IPS-18c (cell line): ENCODE results near the gene UGT1A1.

ENCODE experiments used
- H3K4me3 ChIP-seq: 2 replicates; pipeline ENCODE4 v1.7.0; 2013; ENCODE audit warnings: low read depth, mild to moderate bottlenecking, low read length, moderate library complexity; ENCODE audit not compliant: insufficient read depth
- H3K9me3 ChIP-seq: one replicate; pipeline ENCODE4 v1.6.1; 2013; ENCODE audit warnings: mild to moderate bottlenecking, low read length, moderate library complexity; ENCODE audit not compliant: control insufficient read depth, insufficient read depth

UGT1A1 gene

DNA sequence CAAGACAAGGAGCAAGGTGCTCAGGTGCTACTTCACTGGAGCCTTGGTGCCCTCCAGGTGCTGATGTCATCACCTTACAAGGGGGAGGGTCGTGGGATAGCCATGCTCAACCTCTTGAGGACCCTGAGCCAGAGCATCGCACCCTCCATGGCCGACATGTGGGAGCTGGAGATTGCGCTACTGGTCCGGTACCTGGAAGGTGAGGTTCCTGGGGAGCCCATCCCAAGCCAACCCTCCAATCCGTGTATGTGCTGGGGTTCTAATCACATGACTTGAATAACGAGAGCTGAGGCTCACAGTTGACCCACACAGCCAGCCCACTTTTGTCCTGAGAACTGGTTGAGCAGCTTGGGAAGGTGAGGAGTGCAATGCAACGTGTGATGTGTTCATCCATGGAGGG is 43.9 kb downstream of the UGT1A1 start:
- no peak overlapping the region; the same call in 1 of the 2 replicates for H3K4me3 ChIP-seq
- H3K9me3 ChIP-seq, result peaks cover 2% of the 10 kb centered on the region

DNA sequence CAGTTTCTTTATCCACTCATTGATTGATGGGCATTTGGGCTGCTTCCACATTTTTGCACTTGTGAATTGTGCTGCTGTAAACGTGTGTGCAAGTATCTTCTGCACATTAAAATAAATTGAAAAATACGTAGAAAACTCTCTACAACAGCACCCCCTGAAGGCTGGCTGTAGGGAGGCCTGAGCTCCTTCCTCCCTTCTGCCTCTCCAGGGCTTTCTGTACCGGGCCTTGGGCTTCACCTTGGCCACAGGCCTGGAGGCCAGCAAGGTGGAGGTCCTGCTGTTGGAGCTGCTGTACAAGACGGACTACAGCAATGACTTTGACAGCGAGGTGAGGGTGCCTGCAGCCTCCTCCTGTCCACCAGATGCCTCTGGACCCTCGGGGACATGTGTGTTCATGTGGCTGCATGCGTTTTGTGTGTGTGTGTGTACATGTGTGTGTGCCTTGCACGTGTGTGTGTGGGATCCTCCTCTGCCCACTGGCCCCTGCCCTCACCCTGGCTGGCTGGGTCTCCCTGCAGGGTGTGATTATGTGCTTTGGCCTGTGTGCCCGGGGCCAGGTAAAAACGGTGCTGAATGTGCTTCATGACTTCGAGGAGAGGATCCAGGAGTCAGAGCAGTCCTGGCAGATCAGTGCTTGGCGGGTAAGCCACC is 47.3 kb downstream of the UGT1A1 start:
- Histone ChIP-seq H3K9me3 (peaks cover 2% of the 10 kb centered on the region), H3K4me3 (no peak overlapping the region)

DNA sequence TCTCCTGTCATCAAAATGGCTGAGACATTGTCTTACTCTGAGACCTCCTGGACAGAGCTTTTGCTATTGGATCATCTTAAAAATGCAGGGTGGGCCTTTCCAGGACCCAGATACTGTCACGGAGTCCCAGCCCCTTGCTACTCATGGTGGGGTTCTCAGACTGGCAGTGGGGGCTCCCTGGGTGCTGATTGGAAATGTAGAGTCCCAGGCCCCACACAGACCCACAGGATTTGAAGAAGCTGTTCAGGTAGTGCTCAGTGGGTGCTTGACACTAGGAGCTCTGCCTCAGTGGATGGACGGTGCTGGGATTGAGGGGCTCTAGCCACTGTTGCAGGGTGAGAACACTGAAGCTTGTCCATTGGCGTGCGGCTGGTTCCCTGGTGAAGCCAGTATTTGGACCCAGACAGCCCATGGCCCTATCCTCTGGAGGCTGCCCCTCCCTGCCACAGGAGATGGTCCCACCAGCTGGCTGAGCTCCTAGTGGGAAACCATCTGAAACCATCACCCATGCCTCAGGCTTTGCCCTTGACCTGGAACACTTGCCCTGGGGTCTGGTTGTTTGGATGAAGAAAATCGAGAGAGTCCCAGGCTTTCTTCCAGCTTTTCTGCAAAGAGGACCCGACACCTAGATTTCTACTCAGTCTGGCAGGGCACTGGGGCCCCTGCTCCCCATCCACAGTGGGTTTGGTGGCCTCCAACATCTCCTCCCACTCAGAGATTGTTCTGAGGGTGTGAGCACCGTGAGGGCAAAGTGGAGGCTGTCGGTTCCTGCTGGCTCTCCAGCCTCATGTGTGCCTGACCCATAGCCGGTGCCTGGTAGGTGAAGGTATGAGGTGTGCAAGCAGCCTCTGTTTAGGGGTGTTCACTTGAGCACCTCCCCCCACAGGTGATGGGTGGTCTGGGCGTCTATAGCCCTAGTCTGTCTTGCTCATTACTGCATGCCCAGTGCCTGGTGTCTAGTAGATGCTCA is 48.2 kb downstream of the UGT1A1 start:
- peaks cover 2% of the 10 kb centered on the region for H3K9me3 ChIP-seq
- no peak overlapping the region for H3K4me3 ChIP-seq

DNA sequence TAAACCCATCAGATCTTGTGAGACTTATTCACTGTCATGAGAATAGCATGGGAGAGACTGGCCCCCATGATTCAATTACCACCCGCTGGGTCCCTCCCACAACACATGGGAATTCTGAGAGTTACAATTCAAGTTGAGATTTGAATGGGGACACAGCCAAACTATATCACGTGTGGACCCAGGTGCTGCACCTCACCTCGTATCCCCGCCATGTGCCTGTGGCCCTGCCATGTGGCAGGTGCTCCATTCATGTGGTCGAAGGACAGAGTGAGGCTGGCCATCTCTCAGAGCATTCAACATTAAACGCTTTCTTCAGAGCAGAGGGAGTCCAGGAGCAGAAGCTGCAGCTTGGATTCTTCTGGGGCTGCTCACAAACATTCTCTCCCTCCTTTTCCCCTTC is 50.3 kb downstream of the UGT1A1 start:
- peaks cover 2% of the 10 kb centered on the region for H3K9me3 ChIP-seq
- no peak overlapping the region for H3K4me3 ChIP-seq

DNA sequence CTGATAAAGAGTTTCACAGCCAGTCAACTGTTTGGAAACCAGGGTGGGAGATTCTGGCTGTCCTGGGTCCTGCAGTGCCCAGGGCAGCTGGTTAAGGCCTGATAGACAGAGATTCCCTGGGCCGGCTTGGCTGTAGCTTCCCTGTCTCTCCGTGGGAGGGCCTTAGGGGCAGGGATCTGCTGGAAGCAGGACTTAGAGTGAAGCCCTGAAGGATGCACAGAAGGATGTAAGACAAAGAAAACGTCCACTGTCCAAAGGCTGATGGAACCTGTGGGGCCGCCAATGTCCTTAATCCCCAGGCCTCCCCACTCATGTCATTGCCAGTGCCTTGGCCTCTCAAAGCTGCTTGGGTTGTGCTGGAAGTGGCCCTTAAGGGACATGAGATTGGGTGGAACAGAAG is 51.0 kb downstream of the UGT1A1 start:
- peaks cover 2% of the 10 kb centered on the region for H3K9me3 ChIP-seq
- no peak overlapping the region for H3K4me3 ChIP-seq

DNA sequence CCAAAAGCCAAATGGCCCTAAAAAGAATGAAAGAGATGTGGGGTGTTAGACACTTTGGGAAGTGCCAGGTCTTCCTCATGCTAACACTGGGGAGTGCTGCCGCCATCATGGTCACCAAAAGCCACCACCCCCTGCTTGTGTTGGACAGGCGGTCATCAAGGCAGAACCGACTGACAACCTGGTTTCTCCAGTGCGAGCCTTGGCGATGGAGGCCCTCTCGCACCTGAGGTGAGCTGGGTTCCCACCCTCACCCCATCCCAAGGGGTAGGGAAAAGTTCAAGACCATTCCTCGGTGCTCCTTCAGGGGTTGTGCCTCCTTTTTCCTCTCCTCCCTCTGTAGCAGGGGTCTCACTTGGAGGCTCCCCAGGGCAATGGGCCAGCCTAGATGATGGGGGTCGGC is 51.7 kb downstream of the UGT1A1 start:
- Histone ChIP-seq H3K9me3 (peaks cover 2% of the 10 kb centered on the region), H3K4me3 (no peak overlapping the region)

DNA sequence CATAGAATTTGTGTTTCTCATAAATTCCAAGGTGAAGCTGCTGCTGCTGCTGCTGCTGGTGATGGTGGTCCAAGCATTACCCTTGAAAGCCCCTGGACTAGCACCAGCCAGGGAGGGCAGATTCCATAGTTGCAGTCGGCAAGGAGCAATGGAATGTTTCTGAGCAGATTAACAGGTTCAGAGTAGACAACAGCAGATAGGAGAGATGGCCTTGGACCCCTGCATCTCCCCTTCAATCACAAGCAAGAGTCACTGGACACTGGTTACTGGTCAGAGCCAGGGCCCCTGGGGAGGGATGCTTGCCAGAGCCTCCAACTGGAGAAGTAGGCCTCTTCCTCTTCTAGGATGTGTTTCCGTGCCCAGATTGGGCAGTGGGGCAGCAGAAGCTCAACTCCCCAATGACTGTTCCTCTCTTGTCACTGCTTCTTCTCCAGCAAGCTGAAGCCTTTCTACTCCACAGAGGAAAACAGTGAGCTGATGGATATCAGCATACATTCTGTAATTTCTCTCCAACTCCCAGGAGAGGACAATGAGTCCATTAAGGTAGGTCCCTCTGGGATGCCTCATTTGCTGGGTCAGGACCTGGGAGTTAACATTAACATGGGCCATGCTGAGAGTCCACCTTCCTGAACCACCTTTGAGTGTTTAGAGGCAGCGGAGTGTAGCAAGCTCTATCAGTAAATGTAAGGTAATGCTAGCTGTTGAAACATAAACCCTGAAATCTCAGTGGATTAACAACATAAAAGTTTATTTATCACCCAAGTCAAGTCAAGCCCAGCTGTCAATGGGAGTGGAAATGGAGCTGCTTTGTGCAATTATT is 53.4 kb downstream of the UGT1A1 start:
- Histone ChIP-seq H3K9me3 (no peaks in the 10 kb centered on the region), H3K4me3 (no peak overlapping the region)

DNA sequence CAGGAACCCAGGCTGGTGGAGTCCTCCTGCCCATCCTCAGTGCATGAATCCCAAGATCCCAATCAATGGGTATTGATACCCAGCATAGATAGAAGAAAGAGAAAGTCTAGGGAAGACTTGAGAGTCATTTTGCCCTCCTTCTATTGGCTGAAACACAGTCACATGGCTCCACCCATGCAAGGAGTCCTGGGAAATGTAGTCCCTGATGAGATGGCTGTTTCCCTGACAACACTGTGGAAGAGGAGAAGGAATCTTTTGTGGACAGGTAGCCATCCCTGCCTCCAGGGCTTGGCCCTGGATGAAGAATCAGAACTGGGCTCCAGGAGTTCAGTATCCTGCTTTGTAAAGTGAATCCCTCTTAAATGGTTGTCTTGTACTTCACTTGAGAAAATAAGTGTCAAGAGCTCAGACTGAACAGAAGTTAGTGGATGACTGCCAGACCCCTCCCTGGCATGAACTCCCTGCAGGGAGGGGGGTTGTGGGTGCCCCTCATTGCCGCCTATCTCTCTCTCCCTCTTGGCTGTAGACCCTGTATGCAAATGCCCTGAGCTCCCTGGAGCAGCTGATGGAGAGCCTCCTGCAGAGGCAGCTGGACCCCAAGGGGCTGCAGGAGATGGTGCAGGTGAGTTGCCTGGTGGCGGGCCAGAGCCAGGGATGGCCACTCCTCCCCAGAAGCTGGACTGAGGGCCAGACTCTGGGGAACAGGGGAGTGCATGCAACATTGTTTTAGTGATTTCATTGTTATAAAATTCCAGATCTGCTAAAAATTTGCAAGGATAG is 54.2 kb downstream of the UGT1A1 start:
- H3K9me3 ChIP-seq, result no peaks in the 10 kb centered on the region
- H3K4me3 ChIP-seq, result no peak overlapping the region

DNA sequence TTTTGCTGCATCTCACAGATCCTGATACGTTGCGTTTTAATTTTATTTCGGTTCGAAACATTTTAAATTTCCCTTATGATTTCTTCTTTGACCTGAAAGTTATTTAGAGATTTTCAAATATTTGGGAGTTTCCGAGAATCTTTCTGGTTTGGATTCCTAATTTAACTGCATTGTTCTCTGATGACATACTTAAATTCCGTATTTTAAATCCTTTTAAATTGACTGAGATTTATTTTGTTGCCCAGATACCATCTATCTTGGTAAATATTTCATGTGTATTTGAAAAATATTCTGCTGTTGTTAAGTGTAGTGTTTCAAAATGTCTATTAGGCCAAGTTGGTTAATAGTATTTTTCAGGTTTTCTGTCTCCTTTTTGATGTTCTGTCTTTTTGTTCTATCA is 55.8 kb downstream of the UGT1A1 start:
- no peaks in the 10 kb centered on the region for H3K9me3 ChIP-seq
- no peak overlapping the region for H3K4me3 ChIP-seq

DNA sequence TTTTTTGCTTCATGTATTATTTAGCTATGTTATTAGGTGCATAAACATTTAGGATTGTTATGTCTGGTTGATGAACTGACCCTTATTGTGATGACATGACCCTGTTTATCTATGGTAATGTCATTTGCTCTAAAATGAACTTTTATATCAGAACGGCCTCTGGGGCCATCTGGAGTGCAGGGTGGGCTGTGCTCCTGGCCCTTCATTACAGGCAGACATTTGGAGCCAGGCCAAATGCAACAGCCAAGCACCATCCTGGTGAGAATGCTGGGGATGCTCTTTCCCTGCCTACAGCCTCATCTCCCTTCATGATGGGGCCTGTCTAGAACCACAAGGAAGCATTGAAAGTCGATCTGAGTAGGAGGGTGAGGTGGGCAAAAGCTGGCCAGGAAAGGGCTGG is 56.3 kb downstream of the UGT1A1 start:
- H3K9me3 ChIP-seq, result no peaks in the 10 kb centered on the region
- no peak overlapping the region for H3K4me3 ChIP-seq

DNA sequence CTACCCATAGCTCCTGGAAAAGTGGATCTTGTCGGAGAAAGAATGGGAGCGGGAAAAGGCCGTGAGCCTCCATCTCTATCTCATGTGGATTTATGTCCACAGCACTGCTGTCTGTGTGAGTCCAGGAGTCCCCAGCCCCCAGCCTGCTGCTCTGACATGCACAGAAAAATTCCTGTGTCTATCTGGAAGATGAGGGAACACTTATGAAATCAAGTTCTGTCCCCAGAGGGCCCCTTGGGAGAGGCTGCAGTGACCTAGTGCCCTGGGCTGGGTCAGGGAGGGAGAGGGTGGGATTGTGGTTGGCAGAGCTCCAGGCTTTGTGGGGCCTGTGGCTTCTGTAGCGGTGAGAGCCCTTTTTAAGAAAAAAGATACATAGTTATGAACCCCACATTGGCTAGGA is 56.7 kb downstream of the UGT1A1 start:
- H3K4me3 ChIP-seq, result no peak overlapping the region
- H3K9me3 ChIP-seq, result no peaks in the 10 kb centered on the region

DNA sequence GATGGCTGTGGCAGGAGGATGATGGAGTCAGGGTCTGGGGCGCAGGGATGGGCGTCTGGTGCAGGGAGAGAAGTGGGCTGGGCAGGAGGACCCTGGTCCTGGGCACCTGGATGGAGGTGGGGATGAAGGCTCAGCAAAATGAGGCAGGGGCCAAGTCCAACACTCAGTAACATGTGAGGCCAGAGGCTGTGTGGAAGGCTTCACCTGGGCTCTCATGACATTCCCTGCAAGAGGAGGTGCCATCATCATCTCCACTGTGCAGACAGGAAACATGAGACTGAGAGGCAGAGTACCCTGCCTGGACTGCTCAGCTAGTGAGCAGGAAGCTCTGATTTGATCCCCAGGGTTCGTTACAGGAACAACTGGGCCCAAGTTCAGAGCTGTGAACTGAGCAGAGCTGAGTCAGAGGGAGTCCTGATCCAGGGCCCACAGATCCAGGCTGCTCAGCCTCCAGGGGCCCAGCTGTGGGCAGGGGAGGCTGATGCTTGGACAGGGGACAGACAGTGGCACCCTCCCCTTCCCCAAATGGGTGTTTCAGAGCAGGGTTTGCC is 57.4 kb downstream of the UGT1A1 start:
- Histone ChIP-seq H3K9me3 (no peaks in the 10 kb centered on the region), H3K4me3 (no peak overlapping the region)

DNA sequence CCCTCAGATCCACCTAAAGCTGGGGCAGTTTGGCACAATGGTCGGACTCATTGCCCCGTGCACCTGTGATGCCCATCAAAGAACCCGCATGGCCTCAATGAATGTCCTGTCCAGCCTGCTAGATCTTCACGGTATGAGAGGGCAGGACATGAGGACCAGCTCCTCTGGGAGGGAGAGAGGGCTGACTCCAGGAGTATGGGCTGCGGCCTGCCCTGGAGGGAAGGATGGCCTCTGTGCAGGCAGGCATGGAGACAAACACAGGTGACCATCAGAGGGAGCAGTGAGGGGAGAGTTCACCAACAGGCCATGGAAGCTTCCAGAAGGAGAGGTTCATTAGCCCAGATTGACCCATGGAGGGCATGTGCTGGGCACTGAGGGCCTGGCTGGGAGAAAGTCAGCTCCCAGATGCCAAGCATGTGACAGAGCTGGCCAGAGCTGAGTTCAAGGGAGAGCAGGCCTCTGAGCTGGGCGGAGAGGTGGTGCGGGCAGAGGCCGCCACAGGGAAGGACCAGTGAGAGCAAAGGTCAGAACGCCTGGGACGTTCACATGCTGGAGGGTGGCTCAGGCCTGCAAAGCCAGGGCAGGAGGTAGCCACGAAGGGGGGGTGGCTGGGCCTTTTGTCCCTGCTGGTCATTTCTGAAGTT is 58.0 kb downstream of the UGT1A1 start:
- no peak overlapping the region for H3K4me3 ChIP-seq

DNA sequence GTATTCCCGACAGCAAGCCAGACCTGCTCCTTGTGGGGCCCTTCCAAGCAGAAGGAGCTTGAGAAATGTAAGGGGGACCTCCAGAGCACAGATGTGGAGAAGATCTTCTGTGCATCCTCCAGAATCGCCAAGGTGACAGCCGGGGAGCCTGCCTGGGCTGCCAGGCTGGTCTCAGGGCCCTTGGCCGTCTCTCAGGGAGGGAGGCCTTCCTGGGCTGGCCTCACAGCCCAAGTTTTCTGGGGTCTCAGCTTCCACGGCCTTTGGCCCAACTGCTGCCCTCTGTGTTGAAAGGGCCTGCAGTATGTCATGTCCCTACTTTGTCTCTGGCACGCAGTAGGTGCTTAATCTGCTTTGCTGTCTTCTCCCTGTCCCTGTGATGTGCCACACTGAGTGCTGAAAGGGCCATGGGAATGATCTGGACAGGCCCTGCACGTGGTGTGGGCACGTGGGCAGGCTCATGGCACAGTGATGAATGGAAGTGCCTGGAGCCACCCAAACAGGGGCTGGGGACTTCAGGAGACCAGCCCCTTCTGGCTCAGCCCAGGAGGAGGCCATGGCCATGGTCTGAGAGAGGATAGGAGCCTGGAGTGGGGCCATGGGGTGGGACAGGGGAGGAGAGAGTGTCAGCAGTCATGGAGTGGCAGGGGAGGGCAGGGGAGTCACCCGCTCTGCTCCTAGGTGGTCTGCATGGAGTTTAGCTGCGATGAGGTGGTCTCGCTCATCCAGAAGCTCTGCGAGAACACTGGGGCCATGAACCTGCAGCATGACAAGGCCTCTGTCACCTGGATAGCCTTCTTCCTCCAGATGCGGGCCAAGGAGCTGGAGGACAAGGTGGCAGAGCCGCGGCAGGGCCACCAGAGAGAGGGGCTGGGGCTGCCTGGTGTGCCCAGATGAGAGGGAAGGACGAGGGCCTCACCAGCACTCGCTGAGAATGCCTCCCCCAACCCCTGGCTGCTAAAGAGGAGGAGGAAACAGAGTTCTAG is 58.9 kb downstream of the UGT1A1 start:
- no peaks in the 10 kb centered on the region for H3K9me3 ChIP-seq
- H3K4me3 ChIP-seq, result no peak overlapping the region

More for the DNA sequence above, 58.0 kb downstream of the UGT1A1 start:
- H3K9me3 ChIP-seq, result no peaks in the 10 kb centered on the region
